HCT116 (cell line): ENCODE data around the gene SPEF1. TPM values are rescaled to one million over a fixed set of nuclear protein-coding genes. Genes with fewer than 3 reads are reported as not detected.

Experiments
- ATAC-seq: fragments of 200-7000 bp; cut with Tn5 transposase; 2 replicates; pipeline ENCODE4 v1.9.1; 2020; ENCODE audit warnings: mild to moderate bottlenecking, moderate library complexity
- BruUV-seq: library from RNA; stranded (reverse); fragments of 400-500 nt; replicated peaks from 2 replicates; lab custom pipeline; 2021; lab: Mats Ljungman, UMichigan
- CTCF ChIA-PET: fragments of 300-600 bp; sonication (Branson Sonifier 250); formaldehyde crosslinking; loops from one replicate; lab custom pipeline; 2021; ENCODE audit warnings: antibody characterized with exemption; lab: Charles Lee
- POLR2A ChIA-PET: fragments of 300-600, 350-600 bp; sonication (Branson Sonifier 250); formaldehyde crosslinking; loops from one replicate; lab custom pipeline; 2021; ENCODE audit warnings: antibody characterized with exemption; lab: Charles Lee
- RAD21 ChIA-PET, 2 experiments: fragments of 300-600 bp; sonication (Branson Sonifier 250); formaldehyde crosslinking; loops; one replicate each; lab custom pipeline; 2023; ENCODE audit warnings: low total read pairs in 2 of 2; ENCODE audit not compliant: uncharacterized antibody in 2 of 2, unreplicated experiment in 2 of 2, low non-redundant PET in 1 of 2; lab: Charles Lee
- DNase-seq: peaks from one replicate; pipeline ENCODE4 v3.0.0-alpha.2; 2010; ENCODE audit warnings: low read depth, low spot score
- H2AFZ ChIP-seq: fragments of 200-600 bp; shearing (Covaris generic), sonication (generic); 2 replicates; pipeline ENCODE4 v1.6.1; 2017; ENCODE audit warnings: low read depth, mixed run types, mixed read lengths, antibody characterized with exemption, low read length; ENCODE audit not compliant: poor library complexity, severe bottlenecking
- H3K27ac ChIP-seq: 2 replicates; pipeline ENCODE4 v1.5.1; 2012; ENCODE audit warnings: low read depth, low read length
- H3K27me3 ChIP-seq: fragments of 200-600 bp; sonication (generic); 2 replicates; pipeline ENCODE4 v1.6.1; 2016; ENCODE audit warnings: mixed run types, low read length, mixed read lengths; ENCODE audit not compliant: insufficient read depth
- H3K36me3 ChIP-seq, 2 experiments: fragments of 200-500 bp in 1 of 2; fragments of 200-600 bp in 1 of 2; sonication (Bioruptor generic) in 1 of 2; sonication (generic) in 1 of 2; 2 replicates each; pipeline versions ENCODE4 v1.5.1 to v1.6.1; 2014 to 2016; ENCODE audit warnings: low read length in 2 of 2, inconsistent platforms in 1 of 2, mixed read lengths in 1 of 2, mixed run types in 1 of 2; ENCODE audit not compliant: insufficient read depth in 2 of 2, control insufficient read depth in 1 of 2
- H3K4me1 ChIP-seq, 2 experiments: fragments of 200-600 bp in 1 of 2; sonication (generic) in 1 of 2; 2 replicates each; pipeline versions ENCODE4 v1.5.1 to v1.6.1; 2012 to 2017; ENCODE audit warnings: low read length in 2 of 2, inconsistent platforms in 1 of 2, mild to moderate bottlenecking in 1 of 2, mixed read lengths in 1 of 2, mixed run types in 1 of 2, moderate library complexity in 1 of 2; ENCODE audit not compliant: insufficient read depth in 2 of 2, control insufficient read depth in 1 of 2
- H3K4me2 ChIP-seq: fragments of 200-600 bp; sonication (generic); 2 replicates; pipeline ENCODE4 v1.6.1; 2017; ENCODE audit warnings: mixed run types, low read length, mixed read lengths
- H3K4me3 ChIP-seq, 2 experiments: fragments of 200-600 bp in 1 of 2; sonication (generic) in 1 of 2; replicated peaks in 1 of 2; 2 replicates each; pipeline ENCODE4 v1.5.1; 2011 to 2016; ENCODE audit warnings: low read length in 2 of 2, control low read depth in 1 of 2, low read depth in 1 of 2, mild to moderate bottlenecking in 1 of 2, mixed read lengths in 1 of 2, mixed run types in 1 of 2
- H3K79me2 ChIP-seq: fragments of 200-600 bp; sonication (generic); 2 replicates; pipeline ENCODE4 v1.6.1; 2017; ENCODE audit warnings: mild to moderate bottlenecking, mixed run types, low read length, moderate library complexity, mixed read lengths; ENCODE audit not compliant: insufficient read depth
- H3K9ac ChIP-seq: fragments of 200-600 bp; sonication (generic); 2 replicates; pipeline ENCODE4 v1.6.1; 2016; ENCODE audit warnings: low read length, mixed read lengths
- H3K9me2 ChIP-seq: fragments of 200-600 bp; sonication (generic), shearing (Covaris generic); 2 replicates; pipeline ENCODE4 v1.6.1; 2017; ENCODE audit warnings: mixed run types, mild to moderate bottlenecking, moderate library complexity; ENCODE audit not compliant: insufficient read depth
- H3K9me3 ChIP-seq, 2 experiments: fragments of 200-500 bp in 1 of 2; fragments of 200-600 bp in 1 of 2; sonication (Bioruptor generic) in 1 of 2; sonication (generic) in 1 of 2; 2 replicates each; pipeline ENCODE4 v1.6.1; 2014 to 2017; ENCODE audit warnings: low read length in 2 of 2, mixed read lengths in 2 of 2, inconsistent platforms in 1 of 2, low read depth in 1 of 2, mild to moderate bottlenecking in 1 of 2, mixed run types in 1 of 2, moderate library complexity in 1 of 2; ENCODE audit not compliant: control insufficient read depth in 1 of 2, insufficient read depth in 1 of 2
- H4K20me1 ChIP-seq: fragments of 200-600 bp; sonication (generic), shearing (Covaris generic); 2 replicates; pipeline ENCODE4 v1.6.1; 2017; ENCODE audit warnings: mixed run types, mild to moderate bottlenecking, moderate library complexity; ENCODE audit not compliant: insufficient read depth
- ATF3 ChIP-seq: IDR thresholded peaks from 2 replicates; pipeline ENCODE4 v1.6.1; 2012
- CTCF ChIP-seq, 3 experiments: fragments of 200-600 bp in 1 of 3; sonication (generic) in 1 of 3; IDR thresholded peaks in 2 of 3; conservative IDR thresholded peaks in 1 of 3; 2 replicates each; pipeline ENCODE4 v1.5.1; 2012 to 2017; ENCODE audit warnings: low read depth in 2 of 3, low read length in 2 of 3, antibody characterized with exemption in 1 of 3, borderline replicate concordance in 1 of 3, control low read depth in 1 of 3, mild to moderate bottlenecking in 1 of 3, mixed read lengths in 1 of 3, mixed run types in 1 of 3, moderate library complexity in 1 of 3; ENCODE audit not compliant: insufficient read depth in 1 of 3
- ELF1 ChIP-seq: IDR thresholded peaks from 2 replicates; pipeline ENCODE4 v1.6.1; 2012; ENCODE audit warnings: low read depth, borderline replicate concordance
- POLR2AphosphoS5 ChIP-seq: IDR thresholded peaks from 2 replicates; pipeline ENCODE4 v1.6.1; 2011; ENCODE audit warnings: mild to moderate bottlenecking, low read depth, low read length, moderate library complexity
- RAD21 ChIP-seq: IDR thresholded peaks from 2 replicates; pipeline ENCODE4 v1.6.1; 2012; ENCODE audit warnings: low read depth, mild to moderate bottlenecking
- SRF ChIP-seq: IDR thresholded peaks from 2 replicates; pipeline ENCODE4 v1.6.1; 2012; ENCODE audit warnings: low read depth
- YY1 ChIP-seq: IDR thresholded peaks from 2 replicates; pipeline ENCODE4 v1.6.1; 2011; ENCODE audit warnings: low read length, low read depth, moderate library complexity, mild to moderate bottlenecking; ENCODE audit not compliant: insufficient replicate concordance; ENCODE audit errors: extremely low read depth
- ZBTB33 ChIP-seq: IDR thresholded peaks from 2 replicates; pipeline ENCODE4 v1.6.1; 2011; ENCODE audit warnings: mild to moderate bottlenecking, low read length, moderate library complexity; ENCODE audit not compliant: insufficient replicate concordance; ENCODE audit errors: extremely low read depth
- intact Hi-C: fragments of 100-400 bp; cut with micrococcal nuclease; formaldehyde crosslinking; loops from 2 replicates; pipeline ENCODE4 v1.10.0; 2022
- total RNA-seq: library from RNA; stranded (reverse); gene quantifications from one replicate; pipeline ENCODE4 v1.2.1, GENCODE V29; 2021; ENCODE audit not compliant: unreplicated experiment

The SPEF1 gene
- total RNA-seq, 1 experiment from 2014 or later, result 0.93 TPM

GRCh38 chr20:3804254-3804751 lies 23.1 kb upstream of the SPEF1 start:
- Histone ChIP-seq H4K20me1 (no peaks in the 10 kb centered on the region), H3K9me3 (no peaks in the 10 kb centered on the region), H3K36me3 (peaks cover 23 to 61% of the 10 kb centered on the region in 2 experiments), H2AFZ (no peak overlapping the region), H3K4me3 (no peak overlapping the region), H3K9me2 (no peaks in the 10 kb centered on the region), H3K4me2 (no peak overlapping the region), H3K27me3 (no peaks in the 10 kb centered on the region), H3K79me2 (peaks cover 38% of the 10 kb centered on the region), H3K4me1 (peaks cover 49 to 79% of the 10 kb centered on the region in 2 experiments), H3K27ac (peak overlapping the region; percentile 100), H3K9ac (no peak overlapping the region)
- ChIA-PET RAD21 (no interaction called here), POLR2A (interaction anchor here (0.6 kb wide), 1 partner anchor 10 kb away, joined by 3 read pairs; no protein-coding TSS in a partner anchor), CTCF (interaction anchor here (1.6 kb wide), 1 partner anchor 8 kb away, joined by 5 read pairs; the partner anchor contains the start of gene CDC25B)
- DNase-seq (no peak), ATAC-seq (no peak)
- intact Hi-C loops, result no loop called here
- no TSS peak for BruUV-seq
- TF ChIP-seq ATF3 (no peak), POLR2AphosphoS5 (no peak), CTCF (IDR thresholded peaks at IDR 0.05 in 2 of 3, conservative IDR thresholded peaks at IDR 0.05 in 1 of 3; ENCODE audit: borderline replicate concordance in 1 of 3, insufficient read depth in 1 of 3, low read depth in 2 of 3, low read length in 2 of 3) (no peak), ELF1 (no peak), YY1 (no peak), SRF (no peak), ZBTB33 (no peak), RAD21 (no peak)
